CD14-positive monocyte (primary cell): ENCODE results near the gene TUT1. TPM values are rescaled to one million over a fixed set of nuclear protein-coding genes. Genes with fewer than 3 reads are reported as not detected.

Experiments used
- DNase-seq, 3 donors: peaks; one replicate each; pipeline ENCODE4 v3.0.0-alpha.2; 2011 to 2022
- H2AFZ ChIP-seq: 2 replicates; pipeline ENCODE4 v1.6.0; 2012; ENCODE audit warnings: mild to moderate bottlenecking, low read depth, low read length, inconsistent platforms; ENCODE audit not compliant: insufficient read depth, poor library complexity, severe bottlenecking
- H3K27ac ChIP-seq, 2 donors: 1 replicate in 1 of 2; 2 replicates in 1 of 2; pipeline ENCODE4 v1.5.1; 2012 to 2013; ENCODE audit warnings: low read length in 2 of 2, control low read depth in 1 of 2, inconsistent platforms in 1 of 2, low read depth in 1 of 2, mild to moderate bottlenecking in 1 of 2
- H3K27me3 ChIP-seq, 2 donors: one replicate each; pipeline versions ENCODE4 v1.6.0 to v1.6.1; 2011 to 2013; ENCODE audit warnings: low read length in 2 of 2; ENCODE audit not compliant: control insufficient read depth in 2 of 2, insufficient read depth in 2 of 2
- H3K36me3 ChIP-seq, 2 donors: replicated peaks in 1 of 2; 1 replicate in 1 of 2; 2 replicates in 1 of 2; pipeline versions ENCODE4 v1.5.1 to v1.6.1; 2012 to 2013; ENCODE audit warnings: low read length in 2 of 2, control low read depth in 1 of 2, inconsistent platforms in 1 of 2, mild to moderate bottlenecking in 1 of 2; ENCODE audit not compliant: insufficient read depth in 2 of 2, control insufficient read depth in 1 of 2
- H3K4me1 ChIP-seq, 2 donors: 1 replicate in 1 of 2; 2 replicates in 1 of 2; pipeline versions ENCODE4 v1.5.1 to v1.6.1; 2012 to 2013; ENCODE audit warnings: low read length in 2 of 2, control low read depth in 1 of 2, inconsistent platforms in 1 of 2, mild to moderate bottlenecking in 1 of 2, moderate library complexity in 1 of 2; ENCODE audit not compliant: insufficient read depth in 2 of 2, control insufficient read depth in 1 of 2
- H3K4me2 ChIP-seq: replicated peaks from 2 replicates; pipeline ENCODE3; 2012; ENCODE audit warnings: low read length, moderate library complexity, mild to moderate bottlenecking; ENCODE audit not compliant: poor library complexity, severe bottlenecking; ENCODE audit errors: extremely low read depth
- H3K4me3 ChIP-seq, 3 experiments: fragments of 200-600 bp in 1 of 3; sonication (generic) in 1 of 3; replicated peaks in 1 of 3; 1 replicate in 2 of 3; 2 replicates in 1 of 3; pipeline ENCODE4 v1.5.1; 2011 to 2013; ENCODE audit warnings: low read length in 3 of 3, mild to moderate bottlenecking in 3 of 3, control low read depth in 2 of 3, low read depth in 2 of 3, inconsistent platforms in 1 of 3, moderate library complexity in 1 of 3
- H3K79me2 ChIP-seq: 2 replicates; pipeline ENCODE4 v1.6.0; 2012; ENCODE audit warnings: mild to moderate bottlenecking, control low read depth, inconsistent platforms, low read length, moderate library complexity; ENCODE audit not compliant: insufficient read depth
- H3K9ac ChIP-seq: 2 replicates; pipeline ENCODE4 v1.6.0; 2017; ENCODE audit warnings: low read length, mild to moderate bottlenecking; ENCODE audit not compliant: insufficient read depth, poor library complexity, severe bottlenecking
- H3K9me3 ChIP-seq, 2 donors: replicated peaks in 1 of 2; 1 replicate in 1 of 2; 2 replicates in 1 of 2; pipeline versions ENCODE4 v1.5.1 to v1.6.1; 2012 to 2013; ENCODE audit warnings: low read length in 2 of 2, control low read depth in 1 of 2; ENCODE audit not compliant: control insufficient read depth in 1 of 2, insufficient read depth in 1 of 2
- H4K20me1 ChIP-seq: 2 replicates; pipeline ENCODE4 v1.6.0; 2012; ENCODE audit warnings: mild to moderate bottlenecking, low read length, control low read depth, moderate library complexity; ENCODE audit not compliant: insufficient read depth
- H3K27ac Mint-ChIP-seq, 7 donors: one replicate each; pipeline ENCODE4 v1.8.0; 2020; ENCODE audit warnings: mild to moderate bottlenecking in 7 of 7, mixed read lengths in 7 of 7, moderate library complexity in 6 of 7, inconsistent platforms in 2 of 7
- H3K27me3 Mint-ChIP-seq, 3 donors: one replicate each; pipeline ENCODE4 v1.8.0; 2021 to 2022; ENCODE audit warnings: low read depth in 3 of 3, mild to moderate bottlenecking in 3 of 3, mixed read lengths in 3 of 3, moderate library complexity in 3 of 3, inconsistent platforms in 1 of 3
- H3K36me3 Mint-ChIP-seq, 2 donors: one replicate each; pipeline ENCODE4 v1.8.0; 2020; ENCODE audit warnings: mixed read lengths in 2 of 2, inconsistent platforms in 1 of 2, mild to moderate bottlenecking in 1 of 2
- H3K4me1 Mint-ChIP-seq: one replicate; pipeline ENCODE4 v1.8.0; 2020; ENCODE audit warnings: mild to moderate bottlenecking, mixed read lengths
- H3K4me3 Mint-ChIP-seq, 2 donors: one replicate each; pipeline ENCODE4 v1.8.0; 2020; ENCODE audit warnings: mild to moderate bottlenecking in 2 of 2, mixed read lengths in 2 of 2, moderate library complexity in 1 of 2
- H3K9me3 Mint-ChIP-seq, 7 donors: one replicate each; pipeline ENCODE4 v1.8.0; 2020 to 2022; ENCODE audit warnings: mixed read lengths in 7 of 7, mild to moderate bottlenecking in 6 of 7, moderate library complexity in 6 of 7, inconsistent platforms in 2 of 7
- WGBS: methylation state at CpG from one replicate; pipeline ENCODE4 v1.1.5; 2013; ENCODE audit warnings: missing lambda C conversion rate; ENCODE audit not compliant: insufficient coverage; 5-methylcytosine and 5-hydroxymethylcytosine counted together
- intact Hi-C, 2 donors: fragments of 100-400 bp; cut with micrococcal nuclease; formaldehyde crosslinking; loops; one replicate each; pipeline versions ENCODE4 v1.15.0 to v1.15.1; 2023
- polyA minus RNA-seq: library from RNA; depleted of rRNA, polyadenylated mRNA; stranded (reverse); fragments of >200 nt; gene quantifications from 2 replicates; pipeline ENCODE4 v1.2.3, GENCODE V29; 2012
- polyA plus RNA-seq, 3 donors: library from polyadenylated mRNA; depleted of rRNA in 1 of 3; unstranded in 2 of 3; stranded (reverse) in 1 of 3; fragments of 300-500 nt in 2 of 3; fragments of >200 nt in 1 of 3; fragmentation: Illumina TruSeq in 2 of 3; gene quantifications; 1 replicate in 2 of 3; 2 replicates in 1 of 3; pipeline ENCODE4 v1.2.3, GENCODE V29; 2012 to 2021
- total RNA-seq, 12 experiments: library from RNA in 1 of 12; stranded (reverse) in 1 of 12; fragments of 120-200 nt in 1 of 12; gene quantifications; one replicate each; pipeline ENCODE4 v1.2.4 and lab custom pipeline; 2013 to 2026; ENCODE audit warnings: mixed read lengths in 6 of 12, inconsistent platforms in 1 of 12
- TF ChIP-seq, protein P1 (sequence below): fragments of 200-600 bp; IDR thresholded peaks from one replicate; pipeline ENCODE4 v1.8.0; 2022; ENCODE audit warnings: antibody characterized with exemption, mild to moderate bottlenecking

Gene TUT1, protein sequence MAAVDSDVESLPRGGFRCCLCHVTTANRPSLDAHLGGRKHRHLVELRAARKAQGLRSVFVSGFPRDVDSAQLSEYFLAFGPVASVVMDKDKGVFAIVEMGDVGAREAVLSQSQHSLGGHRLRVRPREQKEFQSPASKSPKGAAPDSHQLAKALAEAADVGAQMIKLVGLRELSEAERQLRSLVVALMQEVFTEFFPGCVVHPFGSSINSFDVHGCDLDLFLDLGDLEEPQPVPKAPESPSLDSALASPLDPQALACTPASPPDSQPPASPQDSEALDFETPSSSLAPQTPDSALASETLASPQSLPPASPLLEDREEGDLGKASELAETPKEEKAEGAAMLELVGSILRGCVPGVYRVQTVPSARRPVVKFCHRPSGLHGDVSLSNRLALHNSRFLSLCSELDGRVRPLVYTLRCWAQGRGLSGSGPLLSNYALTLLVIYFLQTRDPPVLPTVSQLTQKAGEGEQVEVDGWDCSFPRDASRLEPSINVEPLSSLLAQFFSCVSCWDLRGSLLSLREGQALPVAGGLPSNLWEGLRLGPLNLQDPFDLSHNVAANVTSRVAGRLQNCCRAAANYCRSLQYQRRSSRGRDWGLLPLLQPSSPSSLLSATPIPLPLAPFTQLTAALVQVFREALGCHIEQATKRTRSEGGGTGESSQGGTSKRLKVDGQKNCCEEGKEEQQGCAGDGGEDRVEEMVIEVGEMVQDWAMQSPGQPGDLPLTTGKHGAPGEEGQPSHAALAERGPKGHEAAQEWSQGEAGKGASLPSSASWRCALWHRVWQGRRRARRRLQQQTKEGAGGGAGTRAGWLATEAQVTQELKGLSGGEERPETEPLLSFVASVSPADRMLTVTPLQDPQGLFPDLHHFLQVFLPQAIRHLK
- 5.5 TPM for total RNA-seq (2013)
- polyA plus RNA-seq (10 to 100 TPM in 1 of 3 donors, 1 to 10 TPM in 2; 1.8 to 16.3 (median 2.1) TPM), polyA minus RNA-seq (2.4 and 4.5 TPM in 2 replicates), total RNA-seq (lab: John Stamatoyannopoulos, UW) (0.69 to 2.3 (median 1.4) reads per million in 11 experiments)

DNA sequence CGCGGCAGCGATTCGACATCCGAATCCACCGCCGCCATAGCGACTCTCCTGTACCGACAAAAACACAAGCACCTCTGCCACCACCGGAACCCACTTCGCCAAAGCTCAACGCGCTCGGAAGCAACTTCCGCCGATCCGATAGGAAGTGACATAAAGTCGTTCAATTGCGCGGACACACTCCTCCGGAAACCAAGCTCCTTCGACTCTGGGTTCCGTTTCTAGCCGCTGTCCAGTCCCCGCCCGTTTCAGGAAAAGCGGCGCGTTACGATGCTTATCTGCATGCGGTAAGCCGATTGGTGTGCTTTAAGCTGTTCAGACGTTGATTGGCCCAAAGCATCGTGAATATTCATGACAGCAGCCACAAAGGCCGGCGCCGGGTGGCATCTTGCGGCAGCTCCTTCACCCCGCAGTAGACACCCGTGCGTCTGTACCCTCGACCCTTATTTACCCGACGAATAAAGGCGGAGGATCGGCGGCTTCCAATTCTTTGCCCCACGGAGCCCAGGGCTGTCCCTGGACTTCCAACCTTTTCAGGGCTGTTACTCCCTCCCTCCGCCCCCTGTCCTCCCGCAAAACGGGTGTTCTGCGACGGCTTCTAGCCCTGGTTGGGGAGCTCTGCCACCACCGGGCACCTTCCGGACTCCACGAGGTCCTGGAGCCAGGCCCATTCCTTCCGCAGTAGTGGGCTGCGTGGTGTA is at the start of gene TUT1:
Gene TUT1 (minus strand): TSS at position 76 of the 698 bp plus-strand sequence. CDS start 38 bp downstream, at position 38.
- Histone ChIP-seq H2AFZ (peak within 1 kb of the TSS; percentile 94), H3K79me2 (peaks cover 24% of the 10 kb centered on the region), H3K9ac (peak within 1 kb of the TSS; percentile 86), H3K27ac (peak within 1 kb of the TSS; percentile 91 to 96), H4K20me1 (peaks cover 26% of the 10 kb centered on the region), H3K9me3 (no peaks in the 10 kb centered on the region), H3K4me2 (peak within 1 kb of the TSS; percentile 90), H3K4me3 (peak within 1 kb of the TSS; percentile 67 to 98 (median 82)), H3K4me1 (peaks cover 27 to 41% of the 10 kb centered on the region in 2 donors), H3K27me3 (no peaks in the 10 kb centered on the region), H3K36me3 (peaks cover 41 to 54% of the 10 kb centered on the region in 2 donors)
- DNase-seq: peak; percentile 98 to 99 (median 99)
- Mint-ChIP-seq H3K4me3 (peak within 1 kb of the TSS; percentile 92 to 95), H3K27me3 (peaks cover 0 to 2% (median 0%) of the 10 kb centered on the region in 3 donors), H3K4me1 (peaks cover 33% of the 10 kb centered on the region), H3K36me3 (peaks cover 52 to 58% of the 10 kb centered on the region in 2 donors), H3K9me3 (peaks cover 0 to 2% (median 0%) of the 10 kb centered on the region in 7 donors), H3K27ac (peak within 1 kb of the TSS; percentile 95 to 99 (median 98))
- intact Hi-C loops: loop anchor here (2.0 to 10.0 kb wide), 5 partner anchors 17 to 273 kb away; partner anchors contain the start of genes BSCL2 (in 2 of the 2), GNG3 (in 2 of the 2), INTS5 (in 1 of the 2) and TMEM179B (in 1 of the 2)
- TF ChIP-seq, protein P1, sequence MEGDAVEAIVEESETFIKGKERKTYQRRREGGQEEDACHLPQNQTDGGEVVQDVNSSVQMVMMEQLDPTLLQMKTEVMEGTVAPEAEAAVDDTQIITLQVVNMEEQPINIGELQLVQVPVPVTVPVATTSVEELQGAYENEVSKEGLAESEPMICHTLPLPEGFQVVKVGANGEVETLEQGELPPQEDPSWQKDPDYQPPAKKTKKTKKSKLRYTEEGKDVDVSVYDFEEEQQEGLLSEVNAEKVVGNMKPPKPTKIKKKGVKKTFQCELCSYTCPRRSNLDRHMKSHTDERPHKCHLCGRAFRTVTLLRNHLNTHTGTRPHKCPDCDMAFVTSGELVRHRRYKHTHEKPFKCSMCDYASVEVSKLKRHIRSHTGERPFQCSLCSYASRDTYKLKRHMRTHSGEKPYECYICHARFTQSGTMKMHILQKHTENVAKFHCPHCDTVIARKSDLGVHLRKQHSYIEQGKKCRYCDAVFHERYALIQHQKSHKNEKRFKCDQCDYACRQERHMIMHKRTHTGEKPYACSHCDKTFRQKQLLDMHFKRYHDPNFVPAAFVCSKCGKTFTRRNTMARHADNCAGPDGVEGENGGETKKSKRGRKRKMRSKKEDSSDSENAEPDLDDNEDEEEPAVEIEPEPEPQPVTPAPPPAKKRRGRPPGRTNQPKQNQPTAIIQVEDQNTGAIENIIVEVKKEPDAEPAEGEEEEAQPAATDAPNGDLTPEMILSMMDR: peak; percentile 19
- under 1% methylated on average over 58 of the region's 58 CpGs for WGBS
